ENCODE data around the gene NAIF1.
"Not testable (repeated sequence)": the region's sequence is repeated elsewhere in the genome, so short reads cannot be mapped to it uniquely, and the experiment has no call there.

The NAIF1 gene

DNA sequence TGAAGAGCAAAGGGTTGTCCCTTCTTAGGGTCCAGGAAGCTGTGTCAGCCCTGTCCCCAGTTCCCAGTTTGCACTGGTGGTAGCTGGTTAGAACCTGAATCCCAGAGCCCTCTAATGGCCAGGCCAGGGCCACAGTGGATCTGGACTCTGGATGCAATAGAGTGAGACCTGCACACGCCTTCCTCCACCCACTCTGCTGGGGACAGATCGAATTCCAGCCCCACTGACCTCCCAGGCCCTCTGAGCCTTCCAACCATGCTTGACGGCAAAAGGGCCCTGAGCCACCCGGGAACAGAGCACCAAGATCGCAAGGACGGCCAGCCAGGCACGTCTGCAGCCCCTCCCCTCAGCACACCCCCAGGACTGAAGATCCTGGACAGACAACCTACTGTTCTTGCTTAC lies 23.7 kb downstream of the NAIF1 start:
- Histone ChIP-seq H3K27ac (no peak overlapping the region), H3K4me3 (no peak overlapping the region)
- TF ChIP-seq, protein P1, sequence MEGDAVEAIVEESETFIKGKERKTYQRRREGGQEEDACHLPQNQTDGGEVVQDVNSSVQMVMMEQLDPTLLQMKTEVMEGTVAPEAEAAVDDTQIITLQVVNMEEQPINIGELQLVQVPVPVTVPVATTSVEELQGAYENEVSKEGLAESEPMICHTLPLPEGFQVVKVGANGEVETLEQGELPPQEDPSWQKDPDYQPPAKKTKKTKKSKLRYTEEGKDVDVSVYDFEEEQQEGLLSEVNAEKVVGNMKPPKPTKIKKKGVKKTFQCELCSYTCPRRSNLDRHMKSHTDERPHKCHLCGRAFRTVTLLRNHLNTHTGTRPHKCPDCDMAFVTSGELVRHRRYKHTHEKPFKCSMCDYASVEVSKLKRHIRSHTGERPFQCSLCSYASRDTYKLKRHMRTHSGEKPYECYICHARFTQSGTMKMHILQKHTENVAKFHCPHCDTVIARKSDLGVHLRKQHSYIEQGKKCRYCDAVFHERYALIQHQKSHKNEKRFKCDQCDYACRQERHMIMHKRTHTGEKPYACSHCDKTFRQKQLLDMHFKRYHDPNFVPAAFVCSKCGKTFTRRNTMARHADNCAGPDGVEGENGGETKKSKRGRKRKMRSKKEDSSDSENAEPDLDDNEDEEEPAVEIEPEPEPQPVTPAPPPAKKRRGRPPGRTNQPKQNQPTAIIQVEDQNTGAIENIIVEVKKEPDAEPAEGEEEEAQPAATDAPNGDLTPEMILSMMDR (IDR thresholded peaks at IDR 0.05) = no peak
- DNase-seq (ENCODE audit: low spot score) = no peak

DNA sequence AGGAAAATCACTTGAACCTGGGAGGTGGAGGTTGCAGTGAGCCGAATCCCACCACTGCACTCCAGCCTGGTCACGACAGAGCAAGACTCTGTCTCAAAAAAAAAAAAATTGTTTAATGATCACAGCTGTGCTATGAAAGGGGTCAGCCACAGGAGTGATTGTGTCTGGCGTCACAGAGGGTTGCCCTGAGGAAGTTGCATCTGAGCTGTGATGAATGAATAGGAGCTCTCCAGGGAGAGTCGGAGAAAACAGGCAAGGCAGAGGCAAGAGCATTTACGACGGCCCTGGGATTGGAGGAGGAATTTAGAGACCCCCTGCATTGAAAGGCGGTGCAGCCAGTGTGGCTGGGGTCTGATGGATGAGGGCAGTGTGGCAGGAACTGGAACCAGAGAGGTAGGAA lies 25.1 kb downstream of the NAIF1 start:
- no peak overlapping the region for H3K4me3 ChIP-seq
- no peak overlapping the region for H3K27ac ChIP-seq
- TF ChIP-seq, protein P1 (IDR thresholded peaks at IDR 0.05) = no peak
- DNase-seq (ENCODE audit: low spot score) = no peak

DNA sequence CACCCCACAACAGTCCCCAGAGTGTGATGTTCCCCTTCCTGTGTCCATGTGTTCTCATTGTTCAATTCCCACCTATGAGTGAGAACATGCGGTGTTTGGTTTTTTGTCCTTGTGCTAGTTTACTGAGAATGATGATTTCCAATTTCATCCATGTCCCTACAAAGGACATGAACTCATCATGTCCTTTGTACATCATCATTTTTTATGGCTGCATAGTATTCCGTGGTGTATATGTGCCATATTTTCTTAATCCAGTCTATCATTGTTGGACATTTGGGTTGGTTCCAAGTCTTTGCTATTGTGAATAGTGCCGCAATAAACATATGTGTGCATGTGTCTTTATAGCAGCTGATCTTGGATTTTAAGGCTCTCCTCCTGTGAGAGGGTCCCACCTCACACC lies 26.3 kb downstream of the NAIF1 start:
- not testable (repeated sequence) for DNase-seq (ENCODE audit: low spot score); H3K4me3 ChIP-seq; H3K27ac ChIP-seq

DNA sequence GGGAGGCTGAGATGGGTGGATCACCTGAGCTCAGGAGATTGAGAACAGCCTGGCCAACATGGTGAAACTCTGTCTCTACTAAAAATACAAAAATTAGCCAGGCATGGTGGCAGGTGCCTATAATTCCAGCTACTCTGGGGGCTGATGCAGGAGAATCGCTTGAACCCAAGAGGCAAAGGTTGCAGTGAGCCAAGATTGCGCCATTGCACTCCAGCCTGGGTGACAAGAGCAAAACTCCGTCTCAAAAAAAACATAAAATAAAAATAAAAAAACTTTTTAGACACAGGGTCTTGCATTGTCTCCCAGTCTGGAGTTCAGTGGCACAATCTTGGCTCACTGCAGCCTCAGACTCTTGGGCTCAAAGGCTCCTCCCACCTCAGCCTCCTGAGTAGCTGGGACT lies 30.6 kb downstream of the NAIF1 start:
- not testable (repeated sequence) for H3K4me3 ChIP-seq; DNase-seq (ENCODE audit: low spot score); H3K27ac ChIP-seq

DNA sequence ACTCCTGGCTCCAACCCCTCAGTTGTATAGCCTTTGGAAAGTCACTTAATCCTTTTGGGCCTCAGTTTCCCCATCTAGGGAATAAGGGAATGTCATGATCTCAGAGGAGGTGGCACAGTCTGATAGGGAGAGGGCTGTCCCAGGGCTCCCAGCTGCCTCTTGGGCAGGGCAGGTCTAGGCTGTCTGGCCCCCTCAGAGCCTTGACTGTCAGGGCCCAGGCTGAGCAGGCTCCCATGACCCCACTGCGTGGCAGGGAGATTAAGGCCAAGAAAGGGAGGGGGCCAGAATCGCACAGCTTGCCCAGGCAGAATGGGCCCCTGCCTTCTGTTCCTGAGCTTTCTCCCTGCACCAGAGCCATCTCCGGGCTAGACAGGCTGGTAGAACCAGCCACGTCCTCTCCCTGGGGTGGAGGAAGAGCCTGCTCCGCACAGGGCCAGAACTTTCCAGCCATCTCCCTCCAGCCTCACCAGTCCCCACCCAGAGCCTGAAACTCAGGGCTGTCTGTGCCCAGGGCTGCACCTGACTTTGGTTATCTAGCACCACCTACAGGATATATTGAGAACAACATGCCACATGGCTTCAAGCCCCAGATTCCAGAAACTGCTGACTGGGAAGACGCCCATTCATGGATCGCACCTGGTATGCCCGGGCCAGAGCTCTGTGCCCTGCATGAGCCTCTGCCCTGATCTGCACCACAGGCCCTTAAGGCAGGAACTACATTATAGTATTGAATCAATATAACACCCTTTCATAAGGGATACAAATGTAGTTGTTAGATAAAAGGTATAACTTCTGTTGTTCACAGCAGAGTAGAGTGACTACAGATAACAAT lies 32.1 kb downstream of the NAIF1 start:
- TF ChIP-seq, protein P1 (IDR thresholded peaks at IDR 0.05) = peak; percentile 83
- Histone ChIP-seq H3K4me3 (no peak overlapping the region), H3K27ac (no peak overlapping the region)
- peak; percentile 81 for DNase-seq (ENCODE audit: low spot score)

DNA sequence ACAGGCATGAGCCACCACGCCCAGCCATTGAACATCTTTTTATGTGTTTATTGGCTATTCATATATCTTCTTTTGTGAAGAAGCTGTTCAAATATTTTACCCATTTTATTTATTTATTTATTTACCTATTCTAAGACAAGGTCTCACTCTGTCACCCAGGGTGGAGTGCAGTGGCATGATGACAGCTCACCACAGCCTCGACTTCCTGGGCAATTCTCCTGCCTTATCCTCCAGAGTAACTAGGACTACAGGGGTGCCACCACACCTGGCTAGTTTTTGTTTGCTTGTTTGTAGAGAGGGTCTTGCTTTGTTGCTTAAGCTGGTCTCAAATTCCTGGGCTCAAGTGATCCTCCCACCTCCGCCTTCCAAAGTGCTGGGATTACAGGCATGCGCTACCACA lies 33.5 kb downstream of the NAIF1 start:
- Histone ChIP-seq H3K4me3 (no peak overlapping the region), H3K27ac (no peak overlapping the region)
- DNase-seq (ENCODE audit: low spot score) = no peak
- TF ChIP-seq, protein P1 (IDR thresholded peaks at IDR 0.05) = no peak

DNA sequence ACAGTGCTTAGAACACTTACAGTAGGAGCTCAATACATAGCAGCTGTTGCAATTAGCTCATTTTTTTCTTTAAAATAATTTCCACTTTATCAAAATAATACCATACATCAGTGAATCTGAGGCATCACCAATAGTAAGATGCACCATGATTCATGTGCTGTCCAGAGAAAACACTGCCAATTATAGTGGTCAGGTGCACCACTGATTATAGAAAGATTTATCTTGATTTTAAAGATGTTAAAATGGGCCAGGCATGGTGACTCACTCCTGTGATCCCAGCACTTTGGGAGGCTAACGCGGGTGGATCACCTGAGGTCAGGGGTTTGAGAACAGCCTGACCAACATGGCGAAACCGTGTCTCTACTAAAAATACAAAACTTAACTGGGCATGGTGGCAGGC lies 39.4 kb downstream of the NAIF1 start:
- DNase-seq (ENCODE audit: low spot score) = no peak
- Histone ChIP-seq H3K4me3 (no peak overlapping the region), H3K27ac (no peak overlapping the region)
- TF ChIP-seq, protein P1 (IDR thresholded peaks at IDR 0.05) = no peak

DNA sequence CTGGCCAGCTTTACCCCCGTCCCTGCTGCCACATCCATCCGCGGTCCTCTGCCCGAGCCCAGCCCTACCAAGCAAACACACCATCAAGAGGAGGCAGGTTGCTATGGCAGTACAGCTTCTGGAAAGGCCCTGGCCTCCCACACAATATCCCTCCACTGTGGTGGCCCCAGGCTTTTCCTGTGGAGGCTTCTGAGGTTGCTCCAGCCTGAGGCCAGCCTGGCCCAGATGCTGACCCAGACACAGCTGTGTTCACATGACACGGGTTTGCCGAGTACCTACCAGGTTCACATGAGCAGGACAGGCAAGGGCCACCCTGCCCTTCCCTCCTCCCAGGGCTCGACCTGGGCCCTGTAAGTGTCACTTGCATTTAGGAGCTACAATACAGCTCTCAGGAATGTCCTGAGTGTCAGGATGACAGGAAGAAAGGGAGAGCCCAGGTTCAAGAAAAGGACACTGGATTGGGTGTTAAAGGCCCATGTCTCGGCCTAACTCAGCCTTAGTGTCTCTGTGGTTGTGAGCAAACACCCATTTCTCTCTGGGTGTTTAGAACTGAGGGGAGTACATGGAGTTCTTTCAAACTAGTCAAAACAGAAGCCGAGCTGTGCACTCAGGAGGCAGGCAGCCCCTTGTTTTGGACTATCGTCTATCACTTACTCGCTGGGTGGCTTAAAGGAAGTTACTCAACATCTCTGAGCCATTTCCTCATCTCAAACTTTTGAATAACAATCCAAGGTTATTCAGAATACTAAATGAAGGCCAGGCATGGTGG lies 40.2 kb downstream of the NAIF1 start:
- peak overlapping the region in 1 of 2 donors; percentile 2 for H3K27ac ChIP-seq
- H3K4me3 ChIP-seq = no peak overlapping the region

More for the DNA sequence above, 40.2 kb downstream of the NAIF1 start:
- DNase-seq (ENCODE audit: low spot score) = no peak
- TF ChIP-seq, protein P1 (IDR thresholded peaks at IDR 0.05) = no peak

All from coronary artery (tissue), 2 donors.